Measurements from ENCODE around the gene CDY2B. TPM values are rescaled to one million over a fixed set of nuclear protein-coding genes. Genes with fewer than 3 reads are reported as not detected.
"Not testable (repeated sequence)": the region's sequence is repeated elsewhere in the genome, so short reads cannot be mapped to it uniquely, and the experiment has no call there.

The CDY2B gene
- not detected for total RNA-seq

- not testable (repeated sequence) for ATAC-seq
These were observed at the start of gene CDY2B for GRCh38 chrY:17880120-17880519. CDY2B (minus strand) TSS chrY:17880220; CDS start chrY:17879892, 328 bp downstream.

GRCh38 chrY:17908009-17908408, 28.0 kb upstream of the CDY2B start:
- not testable (repeated sequence) for ATAC-seq

GRCh38 chrY:17907351-17907750, 27.3 kb upstream of the CDY2B start:
- not testable (repeated sequence) for ATAC-seq

GRCh38 chrY:17881697-17882096, 1.7 kb upstream of the CDY2B start:
- not testable (repeated sequence) for ATAC-seq

GRCh38 chrY:17876767-17877166, 3.3 kb downstream of the CDY2B start:
- ATAC-seq = not testable (repeated sequence)

GRCh38 chrY:17875401-17875800, 4.6 kb downstream of the CDY2B start:
- not testable (repeated sequence) for ATAC-seq

GRCh38 chrY:17871194-17871903, 8.7 kb downstream of the CDY2B start:
- ATAC-seq = not testable (repeated sequence)

- ATAC-seq = not testable (repeated sequence)
These were observed 9.3 kb downstream of the CDY2B start for GRCh38 chrY:17870737-17871136.

GRCh38 chrY:17867850-17868249, 12.2 kb downstream of the CDY2B start:
- not testable (repeated sequence) for ATAC-seq

- ATAC-seq = not testable (repeated sequence)
These were observed 19.4 kb downstream of the CDY2B start for GRCh38 chrY:17860634-17861033.

GRCh38 chrY:17856963-17857848, 22.8 kb downstream of the CDY2B start:
- ATAC-seq = not testable (repeated sequence)

- ATAC-seq = not testable (repeated sequence)
These were observed 23.5 kb downstream of the CDY2B start for GRCh38 chrY:17856508-17856907.

- not testable (repeated sequence) for ATAC-seq
These were observed 30.9 kb downstream of the CDY2B start for GRCh38 chrY:17849131-17849530.

- not testable (repeated sequence) for ATAC-seq
These were observed 47.9 kb downstream of the CDY2B start for GRCh38 chrY:17832149-17832548.

Other genes with a start within 250 kb of the CDY2B start
- not detected for gene CDY2A, start 145.6 kb upstream of the CDY2B start, total RNA-seq

Data from esophagus mucosa (tissue), 1 donor.